Activated CD4-positive, CD25-positive, alpha-beta regulatory T cell treated with anti-CD3 and anti-CD28 coated beads, Interleukin-2, amount 50 U/mL, for 24 hours (primary cell): Measurements from ENCODE around the gene GPC6.
A peak's percentile ranks its signal among the peaks of the same experiment; 100 is the strongest.

ENCODE experiments used
- ATAC-seq, 2 donors: fragments of 150-1000 bp; cut with Tn5 transposase; one replicate each; pipeline ENCODE4 v1.10.0; 2021; ENCODE audit warnings: mild to moderate bottlenecking in 1 of 2, moderate library complexity in 1 of 2

Gene GPC6

GRCh38 chr13:94232161-94232950 is 1005.7 kb downstream of the GPC6 start:
- no peak for ATAC-seq

DNA sequence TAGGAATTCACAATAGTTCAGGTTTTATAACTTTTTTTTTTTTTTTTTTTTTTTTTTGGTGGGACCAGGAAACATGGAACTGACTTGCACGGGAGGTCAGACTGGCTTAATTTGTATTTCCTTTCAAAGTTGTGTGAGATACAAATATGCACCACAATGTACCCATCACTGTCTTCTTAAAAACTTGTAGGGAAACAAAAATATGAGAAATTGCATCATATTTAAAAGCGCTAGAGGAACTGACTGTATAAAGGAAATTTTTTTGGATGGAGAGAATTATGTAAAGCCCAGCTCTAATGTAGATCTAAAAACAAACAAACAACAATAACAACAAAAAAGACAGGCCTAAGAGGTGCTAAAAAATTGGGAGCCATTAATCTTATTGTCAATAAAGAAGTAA is 1006.3 kb downstream of the GPC6 start:
- no peak for ATAC-seq

GRCh38 chr13:94233401-94233800 is 1006.8 kb downstream of the GPC6 start:
- no peak for ATAC-seq

DNA sequence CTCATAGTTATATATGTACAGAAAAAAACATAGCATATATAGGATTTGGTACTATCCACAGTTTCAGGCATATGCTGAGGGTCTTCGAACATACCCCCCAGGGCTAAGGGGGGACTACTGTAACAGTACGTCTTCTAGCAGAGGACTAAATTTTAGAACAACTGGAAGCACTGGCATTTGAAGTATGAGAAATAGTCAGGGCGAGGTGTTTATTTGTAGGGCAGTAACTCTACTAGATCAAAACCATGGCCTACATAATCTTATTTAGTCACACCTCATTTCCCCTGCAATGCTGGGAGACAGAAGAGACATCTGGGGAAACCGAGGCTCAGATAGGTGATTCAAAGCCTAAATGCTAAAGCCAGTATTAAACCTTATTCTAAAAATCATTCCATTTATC is 1007.2 kb downstream of the GPC6 start:
- no peak for ATAC-seq

DNA sequence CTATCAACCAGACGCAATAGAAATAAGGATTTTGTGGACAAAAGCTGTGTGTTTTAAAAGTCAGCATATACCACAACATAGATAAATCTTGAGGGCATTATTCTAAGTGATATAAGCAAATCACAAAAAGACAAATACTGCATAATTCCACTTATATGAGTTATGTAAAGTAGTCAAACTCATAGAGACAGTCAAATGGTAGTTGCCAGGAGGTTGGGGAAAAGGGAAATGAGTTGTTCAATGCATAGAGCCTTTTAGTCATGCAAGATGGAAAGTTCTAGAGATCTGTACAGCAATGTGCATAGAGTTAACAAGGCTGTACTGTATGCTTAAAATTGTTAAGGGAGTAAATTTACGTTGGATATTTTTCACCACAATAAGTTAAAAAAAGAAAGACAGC is 1008.1 kb downstream of the GPC6 start:
- no peak for ATAC-seq

- no peak for ATAC-seq
Measured at GRCh38 chr13:94236132-94236531, 1009.5 kb downstream of the GPC6 start.

DNA sequence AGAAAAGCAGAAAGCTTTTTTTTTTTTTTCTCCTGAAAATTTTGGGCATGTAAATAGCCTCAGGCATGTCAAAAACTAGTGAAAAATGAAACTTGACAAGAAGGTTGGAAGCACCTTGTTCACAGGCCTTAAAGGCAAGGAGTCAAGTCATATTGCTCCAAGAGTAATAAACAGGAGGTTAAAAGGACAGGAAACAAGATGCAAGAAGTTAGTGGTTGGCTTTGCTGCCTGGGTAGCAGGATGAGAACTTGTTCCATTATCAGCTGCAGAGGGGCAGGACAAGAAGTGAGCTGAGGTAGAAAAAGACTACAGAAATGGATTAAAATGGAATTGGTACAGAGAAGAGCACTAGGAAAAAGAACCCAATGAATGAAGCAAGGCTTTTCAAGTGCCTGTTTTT is 1010.3 kb downstream of the GPC6 start:
- no peak for ATAC-seq

GRCh38 chr13:94239135-94239534 is 1012.5 kb downstream of the GPC6 start:
- ATAC-seq, result peak; percentile 86 to 92

DNA sequence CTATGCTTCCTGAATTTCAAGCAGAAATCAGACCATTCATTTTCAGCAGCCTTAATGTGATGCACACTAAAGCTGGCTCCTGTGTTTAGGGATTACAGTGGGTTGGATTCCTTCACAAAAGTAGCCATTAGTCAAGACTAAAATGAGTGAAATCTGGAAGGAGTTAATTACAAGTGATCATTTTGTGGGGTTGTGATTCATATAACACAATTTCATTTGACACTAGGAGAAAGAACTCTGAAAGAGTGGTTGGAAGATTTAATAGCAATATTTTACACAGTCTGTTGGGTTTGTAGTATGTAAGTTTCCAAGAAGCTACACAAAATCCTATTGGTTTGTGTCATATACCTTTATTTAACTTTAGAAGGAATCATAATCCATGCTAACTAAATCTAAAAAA is 1015.9 kb downstream of the GPC6 start:
- ATAC-seq, result no peak

- no peak for ATAC-seq
Measured at GRCh38 chr13:94243551-94243950, 1016.9 kb downstream of the GPC6 start.

DNA sequence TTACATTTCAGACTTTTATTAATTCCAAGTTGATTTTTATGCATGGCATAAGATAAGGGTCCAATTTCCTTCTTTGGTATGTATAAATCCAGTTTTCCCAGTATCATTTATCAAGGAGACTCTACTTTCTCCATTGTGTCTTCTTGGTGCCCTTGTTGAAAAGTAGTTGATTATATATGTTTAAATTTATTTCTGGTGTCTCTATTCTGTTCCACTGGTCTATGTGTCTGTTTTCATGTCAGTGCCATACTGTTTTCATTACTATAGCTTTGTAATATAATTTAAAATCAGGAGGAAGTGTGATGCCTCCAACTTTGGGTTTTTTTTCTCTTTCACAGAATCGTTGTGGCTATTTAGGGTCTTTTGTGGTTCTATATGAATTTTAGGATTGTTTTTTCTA is 1019.9 kb downstream of the GPC6 start:
- no peak for ATAC-seq

- ATAC-seq, result no peak
Measured at GRCh38 chr13:94247890-94248289, 1021.3 kb downstream of the GPC6 start.

GRCh38 chr13:94248454-94249228 is 1022.0 kb downstream of the GPC6 start:
- ATAC-seq, result no peak

DNA sequence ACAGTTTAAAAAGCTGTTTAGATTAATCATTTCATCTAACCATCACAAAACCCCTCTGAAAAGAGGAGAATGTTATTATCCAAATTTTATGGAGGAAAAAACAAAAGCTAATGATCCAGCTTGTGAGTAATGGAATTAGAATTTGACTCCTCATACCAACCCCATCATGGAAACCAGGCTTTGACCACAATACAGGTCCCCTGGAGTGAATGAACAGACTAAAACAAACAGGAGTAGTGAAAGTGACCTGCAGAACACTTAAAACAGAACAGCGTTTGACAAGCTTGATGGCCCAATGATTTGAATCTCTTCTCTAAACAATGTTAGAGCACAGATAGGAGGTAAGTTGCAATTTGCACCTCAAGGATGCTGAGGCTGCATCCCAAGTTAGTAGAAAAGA is 1022.9 kb downstream of the GPC6 start:
- ATAC-seq, result no peak

DNA sequence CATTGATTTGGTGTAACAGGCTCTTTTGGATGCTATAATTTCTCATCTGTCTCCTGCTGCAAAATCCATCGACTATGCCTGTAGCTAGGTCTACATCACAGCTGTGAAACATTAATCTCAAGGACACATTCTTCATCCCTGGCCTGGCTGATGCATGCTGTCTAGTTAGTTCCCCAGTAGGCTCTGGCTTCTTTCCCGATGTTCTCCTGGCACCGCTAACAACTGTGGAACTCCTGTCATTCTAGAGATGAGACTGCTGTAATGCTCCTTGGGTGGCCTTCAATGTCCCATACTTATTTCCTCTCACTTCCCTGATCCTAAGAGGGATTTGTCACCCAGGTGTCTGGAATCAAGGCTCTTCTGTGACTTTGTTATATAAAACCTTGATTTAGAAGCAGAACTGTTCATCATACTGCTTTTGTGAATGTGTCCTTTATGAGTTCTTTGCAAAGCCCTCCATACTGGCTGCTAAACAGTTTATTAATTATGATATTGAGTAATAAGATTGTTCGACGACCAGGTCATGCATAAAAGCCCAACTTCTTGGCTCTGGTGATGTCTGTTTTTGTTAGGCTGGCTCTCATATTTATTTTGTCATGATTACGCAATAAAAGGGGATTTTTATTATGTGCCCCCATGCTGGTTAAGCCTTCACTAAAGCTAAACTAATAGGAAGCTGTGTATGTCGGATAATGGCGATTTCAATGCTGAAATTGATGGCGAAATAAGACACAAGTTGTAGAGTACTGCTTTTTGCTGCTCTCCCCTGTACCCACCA is 1025.4 kb downstream of the GPC6 start:
- no peak for ATAC-seq

DNA sequence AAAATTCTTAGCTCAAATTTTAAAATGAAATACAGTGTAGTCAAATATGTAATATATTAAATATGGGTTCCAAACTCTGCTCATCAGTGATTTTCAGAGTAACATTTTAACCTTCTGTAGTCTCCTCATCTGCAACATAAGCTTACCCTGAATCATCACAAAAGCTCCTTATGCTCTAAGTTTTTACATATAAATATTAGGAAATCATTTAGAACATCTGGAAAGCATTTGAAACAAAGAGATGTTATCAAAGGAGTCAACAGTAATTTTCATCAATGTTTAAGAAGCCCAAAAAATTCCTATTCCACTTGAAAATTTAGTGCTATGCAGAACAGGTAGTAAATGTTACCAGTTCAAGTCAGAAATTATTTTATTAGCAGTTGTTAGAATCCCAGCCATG is 1028.1 kb downstream of the GPC6 start:
- no peak for ATAC-seq

DNA sequence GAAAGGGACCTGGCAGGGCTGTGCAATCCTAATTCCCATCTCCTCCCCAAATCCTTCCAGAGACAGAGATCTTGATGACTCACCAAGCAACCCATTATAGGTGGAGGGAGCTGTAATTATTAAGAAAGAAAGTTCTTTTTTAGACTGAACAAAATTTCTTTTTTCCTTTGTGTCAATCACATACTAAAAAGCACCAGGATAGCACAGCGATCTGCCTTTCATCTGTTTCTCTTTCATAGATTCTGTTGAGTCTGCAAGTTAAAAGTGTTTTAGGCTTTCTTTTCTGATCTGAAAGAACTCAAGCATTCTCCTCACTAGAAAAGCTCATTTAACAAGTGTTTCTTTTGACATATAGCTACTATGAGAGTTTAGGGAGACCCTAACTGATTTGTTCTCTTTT is 1030.1 kb downstream of the GPC6 start:
- no peak for ATAC-seq

- ATAC-seq, result no peak
Measured at GRCh38 chr13:94259984-94260383, 1033.4 kb downstream of the GPC6 start.

GRCh38 chr13:94261163-94261562 is 1034.6 kb downstream of the GPC6 start:
- ATAC-seq, result no peak

DNA sequence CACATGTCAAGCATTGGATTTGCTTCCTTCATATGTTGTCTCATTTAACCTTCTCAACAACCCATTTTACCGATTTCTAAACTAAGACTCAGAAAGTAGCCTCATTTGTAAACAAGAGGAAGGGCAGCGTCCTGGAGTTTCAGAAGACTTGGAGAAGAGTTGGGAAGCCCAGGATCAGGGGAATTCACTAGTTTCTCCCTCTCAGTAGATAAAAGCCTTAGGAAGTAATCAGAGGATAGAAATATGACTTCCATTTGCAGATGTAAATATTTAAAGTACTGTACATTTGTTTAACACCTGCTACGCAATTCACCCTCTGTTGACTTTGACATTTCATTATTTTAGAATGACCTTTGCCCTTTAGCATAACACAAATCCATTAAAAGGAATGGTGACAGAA is 1036.4 kb downstream of the GPC6 start:
- no peak for ATAC-seq

DNA sequence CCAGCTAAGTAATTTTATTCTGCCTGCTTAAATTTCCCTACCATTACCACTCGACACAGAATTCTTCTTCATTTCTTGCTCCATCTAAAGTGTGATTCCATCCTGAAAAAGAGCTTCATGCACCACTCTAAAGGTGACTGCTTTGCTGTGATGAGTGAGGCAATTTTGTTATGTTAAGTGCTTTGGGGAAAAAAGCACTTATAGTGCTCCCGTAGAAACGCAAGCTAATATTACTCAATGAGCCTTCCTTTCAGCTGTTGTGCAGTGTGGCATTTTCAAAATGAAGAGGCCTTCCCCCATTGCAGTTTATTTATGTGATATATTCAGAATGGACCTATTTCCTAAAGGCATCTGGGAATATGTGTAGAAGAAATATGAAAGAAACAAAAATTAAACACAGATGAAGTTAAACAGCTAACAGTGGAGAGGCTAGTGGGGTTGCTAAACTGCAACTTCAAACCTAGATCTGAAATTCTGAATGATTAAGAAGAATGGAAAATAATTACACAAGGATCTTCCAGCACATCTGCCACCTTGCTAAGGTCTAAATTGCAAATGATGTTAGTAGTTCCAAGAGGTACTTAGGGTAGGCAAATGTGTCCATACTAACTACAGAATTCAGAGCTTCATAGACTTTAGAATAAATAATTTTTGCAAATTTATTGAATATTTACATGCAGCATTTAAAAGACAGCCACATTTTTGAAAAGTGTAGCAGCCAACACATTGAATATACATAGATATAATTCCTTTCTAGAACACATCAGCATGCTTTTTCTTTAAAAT is 1041.2 kb downstream of the GPC6 start:
- ATAC-seq, result no peak

DNA sequence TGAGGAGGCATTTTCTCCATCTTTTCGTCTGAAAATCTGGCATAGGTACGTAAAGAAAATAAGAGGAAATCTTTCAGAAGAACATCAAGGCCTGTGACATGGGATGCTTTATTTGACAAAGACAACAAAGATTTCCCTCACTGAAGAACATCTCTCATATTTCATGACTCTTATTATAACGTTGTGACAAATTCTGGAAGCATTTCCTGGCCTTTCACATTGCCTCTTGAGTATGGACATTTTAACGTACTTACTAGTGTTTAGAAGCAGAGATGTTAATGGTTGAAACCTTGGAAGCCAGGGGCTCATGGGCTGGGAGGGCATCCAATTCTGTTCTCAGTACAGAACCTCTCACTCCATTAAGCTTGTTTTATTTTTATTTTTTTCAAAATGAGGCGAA is 1042.1 kb downstream of the GPC6 start:
- ATAC-seq, result no peak

DNA sequence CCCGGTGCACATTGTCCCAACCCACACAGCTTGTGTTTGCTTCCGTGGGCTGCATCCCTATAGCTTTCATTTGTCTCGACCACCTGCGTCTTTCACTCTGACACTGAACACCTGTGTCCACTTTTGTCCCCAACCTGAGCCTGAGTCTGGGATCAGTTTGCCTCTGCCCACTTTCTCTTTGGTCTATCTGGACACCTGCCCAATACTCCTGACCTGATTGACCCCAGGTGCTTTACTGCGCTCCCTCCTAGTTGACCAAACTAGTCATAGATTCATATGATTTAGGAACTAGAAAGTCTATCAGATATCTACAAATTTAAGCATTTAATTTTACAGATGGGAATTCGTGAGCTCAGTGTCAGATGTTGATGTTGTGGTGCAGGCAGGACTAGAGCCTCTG is 1043.0 kb downstream of the GPC6 start:
- no peak for ATAC-seq
